HEK293T (cell line): Measurements from ENCODE around the gene PIGZ.

Experiments
- ARNT ChIP-seq: fragments of 450-650 bp; IDR thresholded peaks from 2 replicates; pipeline ENCODE4 v1.6.1; 2017; ENCODE audit warnings: mild to moderate bottlenecking
- CTBP1 ChIP-seq: fragments of 450-650 bp; IDR thresholded peaks from 2 replicates; pipeline ENCODE4 v1.6.1; 2016; ENCODE audit warnings: borderline replicate concordance
- FOXA1 ChIP-seq: fragments of 450-650 bp; IDR thresholded peaks from 2 replicates; pipeline ENCODE4 v1.6.1; 2016; ENCODE audit warnings: mild to moderate bottlenecking
- FOXM1 ChIP-seq: fragments of 450-650 bp; IDR thresholded peaks from 2 replicates; pipeline ENCODE4 v1.6.1; 2017; ENCODE audit warnings: mild to moderate bottlenecking, borderline replicate concordance
- SP1 ChIP-seq: fragments of 450-650 bp; IDR thresholded peaks from 2 replicates; pipeline ENCODE4 v1.6.1; 2017
- ZNF384 ChIP-seq: fragments of 450-650 bp; IDR thresholded peaks from 2 replicates; pipeline ENCODE4 v1.6.1; 2016

GRCh38 chr3:196902296-196902695 is 66.3 kb downstream of the PIGZ start:
- TF ChIP-seq ARNT (no peak), CTBP1 (no peak), FOXA1 (no peak), ZNF384 (no peak), SP1 (no peak), FOXM1 (no peak)
